ENCODE measurements around the gene CSNK1D. TPM values are rescaled to one million over a fixed set of nuclear protein-coding genes. Genes with fewer than 3 reads are reported as not detected.

The CSNK1D gene
- total RNA-seq, 2 experiments from 2014 or later: 277 to 286 TPM

DNA sequence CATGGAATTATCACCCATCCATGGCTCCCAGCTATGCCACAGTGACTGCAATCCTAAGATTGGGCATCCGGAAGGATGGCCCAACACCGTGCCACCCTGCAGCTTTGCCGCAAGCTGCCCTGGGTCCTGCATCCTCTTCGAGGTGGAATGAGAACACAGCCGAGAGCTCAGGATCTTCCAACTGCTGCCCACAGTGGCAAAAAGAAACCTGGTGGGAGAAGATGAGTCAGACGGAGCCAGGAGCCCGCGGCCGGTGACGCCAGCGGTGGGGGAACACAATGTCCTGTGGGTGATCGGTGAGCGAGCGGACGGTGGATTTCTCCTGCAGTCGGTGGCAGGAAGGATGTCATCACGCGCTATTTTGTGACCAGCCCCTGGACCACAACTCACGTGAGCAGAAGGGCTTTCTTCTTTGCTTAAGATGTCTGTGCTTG lies 23.8 kb upstream of the CSNK1D start:
- ChIA-PET POLR2A (interaction anchor here (0.7 to 8.9 kb wide), 23 partner anchors 8 to 1516 kb away, joined by 3 to 157 read pairs (median 5); partner anchors contain the start of genes CD7, CSNK1D, DCXR and FOXK2), CTCF (interaction anchor here (2.0 to 2.2 kb wide), 3 partner anchors 24 to 91 kb away, joined by 6 to 8 read pairs (median 7); no protein-coding TSS in a partner anchor)
- ATAC-seq (ENCODE audit: poor library complexity) (peak; percentile 6), DNase-seq (peak; percentile 59 to 95 (median 74))
- Histone ChIP-seq H3K4me3 (ENCODE audit: low read length) (peak overlapping the region; percentile 70), H3K27me3 (ENCODE audit: control insufficient read depth in 1 of 2, insufficient read depth in 2 of 2, low read length in 2 of 2) (no peaks in the 10 kb centered on the region), H3K27ac (ENCODE audit: low read depth in 1 of 2, low read length in 2 of 2) (peak overlapping the region; percentile 99 to 100), H3K9me3 (ENCODE audit: control insufficient read depth in 1 of 2, insufficient read depth in 1 of 2, low read length in 2 of 2) (peaks cover 0 to 5% of the 10 kb centered on the region in 2 experiments), H3K4me1 (ENCODE audit: insufficient read depth, low read length) (peaks cover 73% of the 10 kb centered on the region), H3K36me3 (ENCODE audit: insufficient read depth, low read length) (no peaks in the 10 kb centered on the region)
- no peaks in the 10 kb centered on the region for H3K9me3 Mint-ChIP-seq
- peak overlapping the region; percentile 100 for H3K27ac Mint-ChIP-seq
- H3K4me1 Mint-ChIP-seq (ENCODE audit: low read depth): peaks cover 85% of the 10 kb centered on the region
- intact Hi-C loops (cut with DNase I, micrococcal nuclease): loop anchor here in 1 of 2 experiments (5.0 to 10.0 kb wide), 4 partner anchors 40 to 262 kb away; partner anchors contain the start of genes DCXR and RAC3
- peak overlapping the region; percentile 96 for H3K4me3 Mint-ChIP-seq
- H3K36me3 Mint-ChIP-seq (ENCODE audit: low read depth): peaks cover 18% of the 10 kb centered on the region
- H3K27me3 Mint-ChIP-seq: no peaks in the 10 kb centered on the region
- TF ChIP-seq, protein P1, sequence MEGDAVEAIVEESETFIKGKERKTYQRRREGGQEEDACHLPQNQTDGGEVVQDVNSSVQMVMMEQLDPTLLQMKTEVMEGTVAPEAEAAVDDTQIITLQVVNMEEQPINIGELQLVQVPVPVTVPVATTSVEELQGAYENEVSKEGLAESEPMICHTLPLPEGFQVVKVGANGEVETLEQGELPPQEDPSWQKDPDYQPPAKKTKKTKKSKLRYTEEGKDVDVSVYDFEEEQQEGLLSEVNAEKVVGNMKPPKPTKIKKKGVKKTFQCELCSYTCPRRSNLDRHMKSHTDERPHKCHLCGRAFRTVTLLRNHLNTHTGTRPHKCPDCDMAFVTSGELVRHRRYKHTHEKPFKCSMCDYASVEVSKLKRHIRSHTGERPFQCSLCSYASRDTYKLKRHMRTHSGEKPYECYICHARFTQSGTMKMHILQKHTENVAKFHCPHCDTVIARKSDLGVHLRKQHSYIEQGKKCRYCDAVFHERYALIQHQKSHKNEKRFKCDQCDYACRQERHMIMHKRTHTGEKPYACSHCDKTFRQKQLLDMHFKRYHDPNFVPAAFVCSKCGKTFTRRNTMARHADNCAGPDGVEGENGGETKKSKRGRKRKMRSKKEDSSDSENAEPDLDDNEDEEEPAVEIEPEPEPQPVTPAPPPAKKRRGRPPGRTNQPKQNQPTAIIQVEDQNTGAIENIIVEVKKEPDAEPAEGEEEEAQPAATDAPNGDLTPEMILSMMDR (IDR thresholded peaks at IDR 0.05): no peak

DNA sequence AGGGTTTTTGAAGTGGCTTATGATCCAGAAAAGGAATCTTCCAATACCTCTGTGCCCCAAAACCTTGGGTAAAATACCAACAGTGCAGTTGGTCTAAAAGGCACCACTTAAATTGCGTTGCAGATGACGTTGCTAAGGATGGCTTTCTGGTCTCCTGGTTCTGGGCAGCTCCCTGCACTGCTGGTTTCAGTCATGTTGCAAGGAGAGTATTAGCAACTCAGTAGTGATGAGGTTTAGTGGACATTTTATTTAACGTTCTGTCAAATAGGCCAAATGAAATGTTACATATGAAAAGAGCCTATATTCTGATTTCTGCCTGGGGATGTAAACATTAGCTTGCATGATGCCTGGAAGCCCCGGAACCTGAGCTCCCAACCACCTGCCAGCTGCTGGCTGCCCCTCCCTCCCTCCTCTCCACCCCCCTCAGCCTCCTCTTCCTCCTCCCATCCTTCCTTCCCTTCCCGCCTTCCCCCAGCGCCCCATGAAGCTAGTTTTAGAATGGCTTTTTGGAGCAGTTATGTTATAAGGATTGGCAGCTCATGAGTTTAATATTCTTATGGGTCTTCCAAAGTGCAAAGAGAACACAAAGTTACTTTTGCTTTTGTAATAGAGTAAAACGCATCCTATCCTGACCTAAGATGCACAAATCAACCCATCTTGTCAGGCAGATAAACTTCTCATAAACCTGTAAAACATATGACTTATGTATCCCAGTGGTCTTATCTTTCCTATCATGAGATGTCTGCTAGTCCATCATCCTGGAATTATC lies 23.2 kb upstream of the CSNK1D start:
- no peaks in the 10 kb centered on the region for H3K36me3 ChIP-seq (ENCODE audit: insufficient read depth, low read length)
- ATAC-seq (ENCODE audit: poor library complexity): no peak
- peak overlapping the region; percentile 99 to 100 for H3K27ac ChIP-seq (ENCODE audit: low read depth in 1 of 2, low read length in 2 of 2)
- no peaks in the 10 kb centered on the region for H3K9me3 Mint-ChIP-seq
- peaks cover 73% of the 10 kb centered on the region for H3K4me1 ChIP-seq (ENCODE audit: insufficient read depth, low read length)
- H3K9me3 ChIP-seq (ENCODE audit: control insufficient read depth in 1 of 2, insufficient read depth in 1 of 2, low read length in 2 of 2): peaks cover 0 to 5% of the 10 kb centered on the region in 2 experiments
- no peaks in the 10 kb centered on the region for H3K27me3 Mint-ChIP-seq
- H3K4me1 Mint-ChIP-seq (ENCODE audit: low read depth): peaks cover 83% of the 10 kb centered on the region
- no peaks in the 10 kb centered on the region for H3K27me3 ChIP-seq (ENCODE audit: control insufficient read depth in 1 of 2, insufficient read depth in 2 of 2, low read length in 2 of 2)
- TF ChIP-seq, protein P1 (IDR thresholded peaks at IDR 0.05): no peak
- H3K4me3 ChIP-seq (ENCODE audit: low read length): peak overlapping the region; percentile 70
- peak overlapping the region; percentile 100 for H3K27ac Mint-ChIP-seq
- ChIA-PET POLR2A (interaction anchor here (0.6 to 8.9 kb wide), 13 partner anchors 19 to 223 kb away, joined by 3 to 157 read pairs (median 10); partner anchors contain the start of genes CD7, CSNK1D, FOXK2 and SECTM1), CTCF (interaction anchor here (2.0 to 2.2 kb wide), 2 partner anchors 24 to 90 kb away, joined by 6 to 8 read pairs; no protein-coding TSS in a partner anchor)
- peak overlapping the region; percentile 96 for H3K4me3 Mint-ChIP-seq
- H3K36me3 Mint-ChIP-seq (ENCODE audit: low read depth): peaks cover 18% of the 10 kb centered on the region
- intact Hi-C loops (cut with DNase I, micrococcal nuclease): loop anchor here in 1 of 2 experiments (5.0 to 10.0 kb wide), 4 partner anchors 41 to 262 kb away; partner anchors contain the start of genes DCXR and RAC3
- DNase-seq: no peak

- POLR2A ChIA-PET: interaction anchor here (4.1 kb wide), 1 partner anchor 38 kb away, joined by 33 read pairs; the partner anchor contains the start of gene SECTM1
- no peak for ATAC-seq (ENCODE audit: poor library complexity)
- Histone ChIP-seq H3K36me3 (ENCODE audit: insufficient read depth, low read length) (no peaks in the 10 kb centered on the region), H3K27me3 (ENCODE audit: control insufficient read depth in 1 of 2, insufficient read depth in 2 of 2, low read length in 2 of 2) (no peaks in the 10 kb centered on the region), H3K4me3 (ENCODE audit: low read length) (no peak overlapping the region), H3K9me3 (ENCODE audit: control insufficient read depth in 1 of 2, insufficient read depth in 1 of 2, low read length in 2 of 2) (peaks cover 0 to 5% of the 10 kb centered on the region in 2 experiments), H3K27ac (ENCODE audit: low read depth in 1 of 2, low read length in 2 of 2) (no peak overlapping the region), H3K4me1 (ENCODE audit: insufficient read depth, low read length) (peaks cover 65% of the 10 kb centered on the region)
- CTCF ChIA-PET: no interaction called here
- Mint-ChIP-seq H3K4me1 (ENCODE audit: low read depth) (peaks cover 75% of the 10 kb centered on the region), H3K4me3 (peak overlapping the region; percentile 66), H3K9me3 (no peaks in the 10 kb centered on the region), H3K27me3 (no peaks in the 10 kb centered on the region), H3K36me3 (ENCODE audit: low read depth) (peaks cover 18% of the 10 kb centered on the region), H3K27ac (peak overlapping the region; percentile 65)
- TF ChIP-seq, protein P1 (IDR thresholded peaks at IDR 0.05): no peak
- DNase-seq: no peak
- intact Hi-C loops (cut with DNase I, micrococcal nuclease): loop anchor here in 1 of 2 experiments (5.0 to 10.0 kb wide), 4 partner anchors 42 to 261 kb away; partner anchors contain the start of genes DCXR and RAC3
Measured at GRCh38 chr17:82295472-82295814, 21.9 kb upstream of the CSNK1D start.
